Fibroblast of the aortic adventitia (primary cell): ENCODE data around the gene FARP2. TPM values are rescaled to one million over a fixed set of nuclear protein-coding genes. Genes with fewer than 3 reads are reported as not detected.

Experiments used
- DNase-seq: peaks from one replicate; pipeline ENCODE4 v3.0.0-alpha.2; 2010; ENCODE audit warnings: low read depth
- H3K4me3 ChIP-seq: 2 replicates; pipeline ENCODE4 v1.5.1; 2011; ENCODE audit warnings: low read depth, mild to moderate bottlenecking, control low read depth, low read length, moderate library complexity
- CTCF ChIP-seq: IDR thresholded peaks from 2 replicates; pipeline ENCODE4 v1.5.1; 2011; ENCODE audit warnings: mild to moderate bottlenecking, low read length, control low read depth, inconsistent platforms; ENCODE audit not compliant: insufficient read depth
- total RNA-seq: library from RNA; depleted of rRNA; stranded (reverse); fragments of >200 nt; gene quantifications from 2 replicates; pipeline ENCODE4 v1.2.3, GENCODE V29; 2012; ENCODE audit warnings: low replicate concordance

The FARP2 gene
- total RNA-seq, 1 donor: 41.0 TPM

DNA sequence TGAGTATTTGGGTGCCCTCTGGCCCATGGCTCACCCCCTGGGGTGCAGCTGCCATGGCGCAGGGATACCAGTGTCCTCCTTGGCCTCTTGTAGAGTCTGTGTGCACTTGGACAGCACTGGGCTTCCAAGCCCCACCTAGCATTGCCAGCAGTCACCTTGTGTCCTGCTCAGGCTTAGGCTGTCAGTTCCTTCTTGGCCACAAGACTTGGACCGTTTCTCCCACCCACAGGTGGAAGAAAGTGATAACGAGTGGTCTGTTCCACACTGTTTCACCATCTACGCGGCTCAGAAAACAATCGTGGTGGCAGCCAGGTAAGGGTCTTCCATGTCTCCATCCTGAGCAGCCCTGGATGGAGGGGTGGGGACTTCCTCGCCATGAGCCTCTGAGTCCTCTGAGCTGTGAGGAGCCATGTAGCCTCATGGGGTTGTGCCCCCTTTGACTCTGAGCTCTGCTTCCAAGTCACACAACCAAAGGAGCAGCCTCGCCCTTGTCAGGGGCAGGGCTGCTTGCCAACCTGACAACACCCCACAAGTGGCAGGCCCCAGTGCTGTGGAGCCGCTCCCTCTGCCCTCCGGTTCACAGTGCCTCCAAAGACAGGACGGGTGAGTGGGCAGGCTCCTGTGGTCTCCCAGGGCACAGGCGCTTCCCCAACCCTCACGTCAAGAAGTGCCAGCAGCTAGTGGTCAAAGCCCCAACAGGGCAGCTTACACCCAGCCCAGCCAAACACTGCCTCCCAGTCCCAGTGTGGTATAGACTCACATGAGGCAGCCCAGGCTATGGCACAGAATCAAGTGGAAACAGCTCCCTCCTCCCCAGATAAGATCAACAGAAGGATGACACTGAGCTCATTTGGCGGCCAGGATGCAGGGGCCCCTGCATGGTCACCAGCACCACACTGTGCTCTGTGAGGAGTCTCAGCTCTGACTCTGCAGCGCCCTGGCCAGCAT lies 133.9 kb downstream of the FARP2 start:
- DNase-seq: no peak
- H3K4me3 ChIP-seq: no peak overlapping the region
- no peak for TF ChIP-seq CTCF

DNA sequence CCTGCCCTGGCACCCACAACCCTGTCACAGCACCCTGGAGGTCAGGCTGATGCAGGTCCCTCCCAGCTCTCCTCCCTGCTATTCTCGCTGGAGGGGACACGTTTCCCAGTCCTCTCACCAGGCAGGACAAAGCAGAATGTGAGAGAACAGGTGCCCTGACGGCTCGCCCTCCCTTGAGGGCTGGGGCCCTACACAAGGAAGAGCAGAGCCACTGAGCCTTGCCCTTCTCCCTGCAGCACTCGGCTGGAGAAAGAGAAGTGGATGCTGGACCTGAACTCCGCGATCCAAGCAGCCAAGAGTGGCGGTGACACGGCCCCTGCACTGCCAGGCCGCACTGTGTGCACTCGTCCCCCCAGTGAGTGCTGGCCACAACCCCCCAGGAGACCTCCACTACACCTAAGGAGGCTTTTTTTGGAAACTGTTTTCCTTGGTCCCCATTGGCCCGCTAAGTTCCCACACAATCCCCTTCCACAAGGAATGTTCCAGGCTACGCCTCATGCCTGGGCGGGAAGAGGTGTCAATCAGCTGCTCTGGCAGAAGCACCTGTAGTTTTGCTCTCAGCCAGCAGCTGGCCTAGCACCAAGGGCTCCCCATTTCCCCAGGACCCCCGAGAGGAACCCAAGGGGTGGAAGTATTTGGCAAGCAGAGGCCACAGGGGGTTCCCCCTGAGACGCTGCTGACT lies 134.9 kb downstream of the FARP2 start:
- no peak overlapping the region for H3K4me3 ChIP-seq
- DNase-seq: no peak
- no peak for TF ChIP-seq CTCF

DNA sequence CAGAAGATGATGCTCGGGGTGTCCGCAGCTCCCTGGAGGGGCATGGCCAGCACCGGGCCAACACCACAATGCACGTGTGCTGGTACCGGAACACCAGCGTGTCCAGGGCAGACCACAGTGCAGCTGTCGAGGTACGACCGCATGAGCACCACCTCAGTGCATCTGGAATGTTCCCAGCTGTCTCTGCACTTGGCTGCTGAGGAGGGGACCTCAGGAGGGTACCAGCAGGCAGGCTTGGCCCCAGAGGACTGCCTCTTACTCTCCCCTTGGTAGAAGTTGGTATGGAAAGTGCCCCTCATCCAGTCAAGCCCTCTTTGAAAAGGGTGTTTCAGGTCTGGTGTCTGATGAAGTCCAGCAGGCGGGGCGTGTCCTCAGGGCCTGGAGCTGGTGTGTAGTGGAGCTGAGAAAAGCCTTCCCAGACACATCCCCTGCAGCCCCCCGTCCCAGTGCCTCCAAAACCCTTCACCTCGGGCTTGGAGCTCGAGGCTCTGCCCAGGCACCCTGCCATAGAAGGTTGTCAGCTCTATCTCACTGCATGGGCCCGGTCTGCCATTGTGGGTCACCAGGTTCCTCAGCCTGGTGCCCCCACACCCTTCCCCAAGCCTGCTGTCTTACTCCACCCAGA lies 135.6 kb downstream of the FARP2 start:
- H3K4me3 ChIP-seq: no peak overlapping the region
- no peak for DNase-seq
- TF ChIP-seq CTCF: no peak

DNA sequence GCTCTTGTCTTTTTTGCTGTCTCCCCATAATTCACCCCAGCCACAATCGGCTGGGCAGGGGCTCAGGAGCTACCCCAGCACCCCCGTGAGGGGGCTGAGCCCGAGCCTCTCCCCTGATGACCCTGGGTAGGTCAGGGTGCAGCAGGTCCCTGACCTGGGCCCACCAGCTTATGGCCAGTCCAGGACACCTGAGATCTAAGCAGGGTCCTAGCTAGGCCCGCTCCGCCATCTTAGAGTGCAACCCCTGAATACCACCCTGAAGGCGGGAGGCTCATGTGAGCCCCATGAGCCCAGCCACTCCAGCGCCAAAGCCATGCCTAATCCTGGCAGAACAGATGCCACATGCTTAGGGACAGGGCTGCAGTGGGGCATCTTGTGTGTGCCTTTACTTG lies 136.1 kb downstream of the FARP2 start:
- TF ChIP-seq CTCF: no peak
- DNase-seq: no peak
- no peak overlapping the region for H3K4me3 ChIP-seq

DNA sequence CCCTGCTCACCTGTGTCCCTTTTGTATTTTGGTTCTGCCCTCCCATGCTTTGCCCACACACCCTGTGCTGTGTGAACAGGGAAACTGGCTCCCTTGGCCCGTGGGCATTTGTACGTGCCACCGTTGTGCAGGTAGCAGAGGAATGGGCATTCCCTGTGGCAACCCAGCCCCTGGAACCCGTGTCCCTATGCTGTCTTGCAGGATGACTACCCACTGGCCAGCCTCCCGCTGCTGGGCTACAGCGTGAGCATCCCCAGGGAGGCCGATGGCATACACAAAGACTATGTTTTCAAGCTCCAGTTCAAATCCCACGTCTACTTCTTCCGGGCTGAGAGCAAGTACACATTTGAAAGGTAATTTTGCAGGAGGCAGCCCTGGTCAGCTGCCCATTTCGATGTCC lies 137.0 kb downstream of the FARP2 start:
- no peak for DNase-seq
- no peak overlapping the region for H3K4me3 ChIP-seq
- TF ChIP-seq CTCF: no peak

DNA sequence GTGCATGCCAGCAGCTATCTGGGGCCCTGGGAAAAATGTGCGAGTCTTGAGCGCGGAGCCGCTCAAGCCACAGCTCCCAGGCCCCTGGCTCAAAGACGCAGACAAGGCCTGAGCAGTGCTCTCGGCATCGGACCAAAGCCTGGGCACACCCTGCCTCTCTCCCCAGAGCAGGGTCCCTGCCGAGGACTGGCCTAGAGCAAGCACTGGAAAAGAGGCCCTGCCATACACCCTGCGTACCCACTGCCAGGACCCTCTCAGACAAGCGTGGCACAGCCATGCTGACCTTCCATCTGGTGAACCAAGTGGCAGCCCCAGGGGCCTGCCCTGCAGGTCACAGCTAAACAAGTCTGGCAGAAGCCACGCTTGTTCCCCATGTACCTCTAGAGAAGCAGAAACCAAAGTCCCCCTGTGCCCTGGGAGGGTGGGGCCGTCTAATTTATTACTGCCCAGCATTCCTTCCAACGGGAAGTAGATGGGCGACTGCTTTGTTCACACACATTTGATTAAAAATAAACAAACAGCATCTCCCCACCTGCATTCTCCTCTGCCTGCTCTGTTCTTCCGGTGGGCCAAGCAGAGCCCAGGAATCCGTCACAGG lies 138.3 kb downstream of the FARP2 start:
- no peak overlapping the region for H3K4me3 ChIP-seq
- TF ChIP-seq CTCF: no peak
- no peak for DNase-seq
